Endometrium (tissue), 2 donors: Measurements from ENCODE around the gene ERCC5.

Source experiments
- FAIRE-seq: peaks from 2 replicates; lab custom pipeline; 2012; peaks lifted over from hg19 to GRCh38; lab: Jason Lieb, UNC
- donor health status: control.
- donor health status: control.

ERCC5 gene

GRCh38 chr13:102892503-102892902 lies 46.7 kb downstream of the ERCC5 start:
- no peak for FAIRE-seq

- FAIRE-seq, result no peak
Observed at GRCh38 chr13:102897371-102898138, 51.7 kb downstream of the ERCC5 start.

GRCh38 chr13:102900193-102900608 lies 54.4 kb downstream of the ERCC5 start:
- FAIRE-seq, result no peak

GRCh38 chr13:102901056-102901455 lies 55.2 kb downstream of the ERCC5 start:
- no peak for FAIRE-seq

- FAIRE-seq, result no peak
Observed at GRCh38 chr13:102901615-102902305, 55.9 kb downstream of the ERCC5 start.

- no peak for FAIRE-seq
Observed at GRCh38 chr13:102902789-102903347, 57.0 kb downstream of the ERCC5 start.

- FAIRE-seq, result no peak
Observed at GRCh38 chr13:102903659-102904407, 58.0 kb downstream of the ERCC5 start.

GRCh38 chr13:102904408-102904862 lies 58.6 kb downstream of the ERCC5 start:
- FAIRE-seq, result no peak

- FAIRE-seq, result no peak
Observed at GRCh38 chr13:102905905-102906771, 60.3 kb downstream of the ERCC5 start.

- FAIRE-seq, result no peak
Observed at GRCh38 chr13:102907016-102907756, 61.4 kb downstream of the ERCC5 start.

- no peak for FAIRE-seq
Observed at GRCh38 chr13:102907886-102908515, 62.2 kb downstream of the ERCC5 start.

GRCh38 chr13:102909971-102910370 lies 64.1 kb downstream of the ERCC5 start:
- FAIRE-seq, result no peak

- no peak for FAIRE-seq
Observed at GRCh38 chr13:102911336-102911735, 65.5 kb downstream of the ERCC5 start.

- no peak for FAIRE-seq
Observed at GRCh38 chr13:102912599-102912998, 66.8 kb downstream of the ERCC5 start.

GRCh38 chr13:102913914-102914313 lies 68.1 kb downstream of the ERCC5 start:
- no peak for FAIRE-seq

GRCh38 chr13:102914339-102914930 lies 68.6 kb downstream of the ERCC5 start:
- FAIRE-seq, result no peak

- FAIRE-seq, result no peak
Observed at GRCh38 chr13:102915393-102915930, 69.6 kb downstream of the ERCC5 start.

- no peak for FAIRE-seq
Observed at GRCh38 chr13:102917019-102917418, 71.2 kb downstream of the ERCC5 start.

GRCh38 chr13:102922184-102922583 lies 76.4 kb downstream of the ERCC5 start:
- no peak for FAIRE-seq
